Trophoblast cell (in vitro differentiated cells and primary cell): ENCODE data around the gene DPP6.

Source experiments
- DNase-seq, 2 donors: peaks; one replicate each; pipeline ENCODE4 v3.0.0-alpha.2; 2016
- H2AFZ ChIP-seq: 2 replicates; pipeline ENCODE4 v1.6.1; 2013; ENCODE audit warnings: low read length, moderate library complexity, mild to moderate bottlenecking; ENCODE audit not compliant: insufficient read depth, poor library complexity
- H2AK5ac ChIP-seq: 2 replicates; pipeline ENCODE4 v1.6.1; 2013; ENCODE audit warnings: mild to moderate bottlenecking, low read length
- H2BK120ac ChIP-seq: 2 replicates; pipeline ENCODE4 v1.6.1; 2013; ENCODE audit warnings: low read length, mild to moderate bottlenecking, moderate library complexity; ENCODE audit not compliant: insufficient read depth, poor library complexity
- H2BK12ac ChIP-seq: 2 replicates; pipeline ENCODE4 v1.6.1; 2013; ENCODE audit warnings: mild to moderate bottlenecking, low read length, moderate library complexity
- H2BK5ac ChIP-seq: 2 replicates; pipeline ENCODE4 v1.6.1; 2013; ENCODE audit warnings: low read length, low read depth, moderate library complexity, mild to moderate bottlenecking; ENCODE audit not compliant: poor library complexity
- H3K14ac ChIP-seq: 2 replicates; pipeline ENCODE4 v1.6.1; 2013; ENCODE audit warnings: mild to moderate bottlenecking, low read length
- H3K18ac ChIP-seq: 2 replicates; pipeline ENCODE4 v1.6.1; 2013; ENCODE audit warnings: mild to moderate bottlenecking, low read length
- H3K23ac ChIP-seq: 2 replicates; pipeline ENCODE4 v1.6.1; 2013; ENCODE audit warnings: low read length
- H3K27ac ChIP-seq: 2 replicates; pipeline ENCODE4 v1.5.1; 2013; ENCODE audit warnings: low read depth, mild to moderate bottlenecking, inconsistent platforms, low read length, moderate library complexity
- H3K27me3 ChIP-seq: 2 replicates; pipeline ENCODE4 v1.6.1; 2013; ENCODE audit warnings: inconsistent platforms, mild to moderate bottlenecking, low read length, moderate library complexity; ENCODE audit not compliant: insufficient read depth
- H3K36me3 ChIP-seq, 2 experiments: 1 replicate in 1 of 2; 2 replicates in 1 of 2; pipeline ENCODE4 v1.6.1; 2013; ENCODE audit warnings: low read length in 2 of 2, mild to moderate bottlenecking in 2 of 2, moderate library complexity in 1 of 2; ENCODE audit not compliant: insufficient read depth in 2 of 2, control insufficient read depth in 1 of 2
- H3K4ac ChIP-seq: 2 replicates; pipeline ENCODE4 v1.6.1; 2013; ENCODE audit warnings: low read depth, mild to moderate bottlenecking, low read length, moderate library complexity
- H3K4me1 ChIP-seq, 2 experiments: 1 replicate in 1 of 2; 2 replicates in 1 of 2; pipeline ENCODE4 v1.6.1; 2013; ENCODE audit warnings: low read length in 2 of 2, mild to moderate bottlenecking in 2 of 2, moderate library complexity in 1 of 2; ENCODE audit not compliant: insufficient read depth in 2 of 2, control insufficient read depth in 1 of 2
- H3K4me2 ChIP-seq: 2 replicates; pipeline ENCODE4 v1.6.1; 2013; ENCODE audit warnings: inconsistent platforms, mild to moderate bottlenecking, low read length, moderate library complexity
- H3K4me3 ChIP-seq: 2 replicates; pipeline ENCODE4 v1.5.1; 2013; ENCODE audit warnings: mild to moderate bottlenecking, low read depth, low read length, inconsistent platforms
- H3K79me1 ChIP-seq: one replicate; pipeline ENCODE4 v1.6.1; 2013; ENCODE audit warnings: low read length
- H3K79me2 ChIP-seq: 2 replicates; pipeline ENCODE4 v1.6.1; 2013; ENCODE audit warnings: low read length, mild to moderate bottlenecking; ENCODE audit not compliant: control insufficient read depth, insufficient read depth, poor library complexity
- H3K9ac ChIP-seq: 2 replicates; pipeline ENCODE4 v1.6.1; 2013; ENCODE audit warnings: mild to moderate bottlenecking, low read length
- H3K9me3 ChIP-seq: 2 replicates; pipeline ENCODE4 v1.6.1; 2013; ENCODE audit warnings: low read depth, mild to moderate bottlenecking, control low read depth, inconsistent platforms, low read length; ENCODE audit not compliant: insufficient read depth
- H4K12ac ChIP-seq: 2 replicates; pipeline ENCODE4 v1.6.1; 2013; ENCODE audit warnings: low read depth, mild to moderate bottlenecking, low read length, moderate library complexity
- H4K8ac ChIP-seq: 2 replicates; pipeline ENCODE4 v1.6.1; 2013; ENCODE audit warnings: low read depth, mild to moderate bottlenecking, low read length, moderate library complexity
- H4K91ac ChIP-seq: one replicate; pipeline ENCODE4 v1.6.1; 2013; ENCODE audit warnings: low read depth, mild to moderate bottlenecking, low read length, moderate library complexity
- WGBS: extraction: QIAGEN DNeasy Blood & Tissue Kit; methylation state at CpG from one replicate; pipeline ENCODE4 v1.1.7; 2013; ENCODE audit warnings: missing lambda C conversion rate; ENCODE audit not compliant: insufficient read length, insufficient coverage; ENCODE audit errors: extremely low coverage; 5-methylcytosine and 5-hydroxymethylcytosine counted together

Gene DPP6

DNA sequence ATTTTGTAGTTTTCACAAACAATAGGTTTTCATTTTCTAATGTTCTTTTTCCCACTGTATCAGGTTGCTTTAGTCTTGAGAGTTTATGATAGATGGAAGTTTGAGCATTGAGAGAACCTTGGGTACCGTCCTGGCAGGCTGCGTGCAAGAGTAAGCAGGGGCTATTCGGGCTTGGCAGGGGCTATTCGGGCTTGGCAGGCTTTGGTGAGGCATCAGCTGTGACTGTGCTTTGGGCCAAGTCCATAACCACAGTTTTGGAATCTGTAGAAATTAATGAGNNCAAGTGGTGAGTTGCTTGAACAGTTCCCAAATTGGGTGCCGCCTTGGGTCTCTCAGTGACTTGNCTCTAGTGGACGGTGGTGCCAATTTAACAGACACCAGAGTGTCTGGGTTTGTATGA lies 526.1 kb downstream of the DPP6 start:
- peaks cover 0 to 4% of the 10 kb centered on the region in 2 experiments for H3K4me1 ChIP-seq
- H4K8ac ChIP-seq, result no peak overlapping the region
- no peak overlapping the region for H2AFZ ChIP-seq
- H2BK5ac ChIP-seq, result no peak overlapping the region
- H3K4ac ChIP-seq, result no peak overlapping the region
- H4K12ac ChIP-seq, result no peak overlapping the region
- H4K91ac ChIP-seq, result no peak overlapping the region
- no peak overlapping the region for H3K14ac ChIP-seq
- H3K79me2 ChIP-seq, result no peaks in the 10 kb centered on the region
- no peak overlapping the region for H3K4me3 ChIP-seq
- no peak overlapping the region for H2BK12ac ChIP-seq
- no peak overlapping the region for H3K27ac ChIP-seq
- H2AK5ac ChIP-seq, result no peak overlapping the region
- no peak overlapping the region for H3K18ac ChIP-seq
- no peak overlapping the region for H3K4me2 ChIP-seq
- H3K9me3 ChIP-seq, result peaks cover 14% of the 10 kb centered on the region
- no peaks in the 10 kb centered on the region for H3K27me3 ChIP-seq
- no peak overlapping the region for H3K23ac ChIP-seq
- DNase-seq, result no peak
- no peaks in the 10 kb centered on the region for H3K79me1 ChIP-seq
- H3K36me3 ChIP-seq, result no peaks in the 10 kb centered on the region
- no CpG with 5 or more reads among the region's 6 CpGs for WGBS
- no peak overlapping the region for H3K9ac ChIP-seq
- no peak overlapping the region for H2BK120ac ChIP-seq

- H3K79me2 ChIP-seq, result no peaks in the 10 kb centered on the region
- H2AFZ ChIP-seq, result no peak overlapping the region
- no peak overlapping the region for H3K4ac ChIP-seq
- H3K4me1 ChIP-seq, result peaks cover 0 to 4% of the 10 kb centered on the region in 2 experiments
- H3K27me3 ChIP-seq, result no peaks in the 10 kb centered on the region
- H2BK5ac ChIP-seq, result no peak overlapping the region
- H3K4me3 ChIP-seq, result no peak overlapping the region
- H3K9me3 ChIP-seq, result peaks cover 6% of the 10 kb centered on the region
- no peak overlapping the region for H3K14ac ChIP-seq
- H4K8ac ChIP-seq, result no peak overlapping the region
- DNase-seq, result no peak
- H4K91ac ChIP-seq, result no peak overlapping the region
- no peak overlapping the region for H2AK5ac ChIP-seq
- no peaks in the 10 kb centered on the region for H3K36me3 ChIP-seq
- H3K79me1 ChIP-seq, result no peaks in the 10 kb centered on the region
- H3K18ac ChIP-seq, result no peak overlapping the region
- WGBS, result no CpG with 5 or more reads among the region's 9 CpGs
- H2BK120ac ChIP-seq, result no peak overlapping the region
- H3K23ac ChIP-seq, result no peak overlapping the region
- no peak overlapping the region for H3K9ac ChIP-seq
- no peak overlapping the region for H2BK12ac ChIP-seq
- no peak overlapping the region for H3K4me2 ChIP-seq
- H4K12ac ChIP-seq, result no peak overlapping the region
- H3K27ac ChIP-seq, result no peak overlapping the region
These were observed 527.5 kb downstream of the DPP6 start for GRCh38 chr7:154579711-154580110.

GRCh38 chr7:154581251-154581890 lies 529.2 kb downstream of the DPP6 start:
- no peak overlapping the region for H2BK120ac ChIP-seq
- H3K4me3 ChIP-seq, result no peak overlapping the region
- WGBS, result no CpG with 5 or more reads among the region's 10 CpGs
- H3K4me2 ChIP-seq, result no peak overlapping the region
- H3K14ac ChIP-seq, result no peak overlapping the region
- H2AFZ ChIP-seq, result no peak overlapping the region
- H2BK5ac ChIP-seq, result no peak overlapping the region
- H3K79me2 ChIP-seq, result no peaks in the 10 kb centered on the region
- no peak overlapping the region for H2AK5ac ChIP-seq
- no peaks in the 10 kb centered on the region for H3K79me1 ChIP-seq
- no peak for DNase-seq
- no peak overlapping the region for H2BK12ac ChIP-seq
- no peak overlapping the region for H3K9ac ChIP-seq
- no peak overlapping the region for H4K8ac ChIP-seq
- peaks cover 0 to 4% of the 10 kb centered on the region in 2 experiments for H3K4me1 ChIP-seq
- no peak overlapping the region for H3K23ac ChIP-seq
- no peak overlapping the region for H3K18ac ChIP-seq
- no peaks in the 10 kb centered on the region for H3K9me3 ChIP-seq
- no peak overlapping the region for H3K4ac ChIP-seq
- H4K91ac ChIP-seq, result no peak overlapping the region
- H3K36me3 ChIP-seq, result no peaks in the 10 kb centered on the region
- no peaks in the 10 kb centered on the region for H3K27me3 ChIP-seq
- H3K27ac ChIP-seq, result no peak overlapping the region
- H4K12ac ChIP-seq, result no peak overlapping the region

- no peak overlapping the region for H2BK5ac ChIP-seq
- H2BK12ac ChIP-seq, result no peak overlapping the region
- H2AK5ac ChIP-seq, result no peak overlapping the region
- no peak overlapping the region for H3K9ac ChIP-seq
- no peaks in the 10 kb centered on the region for H3K27me3 ChIP-seq
- no peak overlapping the region for H3K23ac ChIP-seq
- no peak overlapping the region for H3K4ac ChIP-seq
- WGBS, result no CpG with 5 or more reads among the region's 15 CpGs
- H3K79me2 ChIP-seq, result no peaks in the 10 kb centered on the region
- no peak overlapping the region for H3K27ac ChIP-seq
- H2AFZ ChIP-seq, result no peak overlapping the region
- no peaks in the 10 kb centered on the region for H3K36me3 ChIP-seq
- no peak for DNase-seq
- no peak overlapping the region for H4K91ac ChIP-seq
- H3K14ac ChIP-seq, result no peak overlapping the region
- no peak overlapping the region for H2BK120ac ChIP-seq
- H4K8ac ChIP-seq, result no peak overlapping the region
- H4K12ac ChIP-seq, result no peak overlapping the region
- peaks cover 0 to 6% of the 10 kb centered on the region in 2 experiments for H3K4me1 ChIP-seq
- H3K79me1 ChIP-seq, result no peaks in the 10 kb centered on the region
- no peak overlapping the region for H3K4me3 ChIP-seq
- H3K4me2 ChIP-seq, result no peak overlapping the region
- no peak overlapping the region for H3K18ac ChIP-seq
- H3K9me3 ChIP-seq, result peaks cover 2% of the 10 kb centered on the region
These were observed 531.3 kb downstream of the DPP6 start for GRCh38 chr7:154583454-154583853.
